Ovary (tissue), 9 donors: ENCODE results near the gene GABRB3. TPM values are rescaled to one million over a fixed set of nuclear protein-coding genes. Genes with fewer than 3 reads are reported as not detected.
"Not testable (repeated sequence)": the region's sequence is repeated elsewhere in the genome, so short reads cannot be mapped to it uniquely, and the experiment has no call there.

Experiments
- DNase-seq, 5 donors: peaks; one replicate each; pipeline ENCODE4 v3.0.0-alpha.2; 2019 to 2020
- H3K27ac ChIP-seq, 2 donors: fragments of 200-600 bp; one replicate each; pipeline versions ENCODE4 v1.5.1 to v1.8.0; 2019 to 2022
- H3K27me3 ChIP-seq: fragments of 200-600 bp; one replicate; pipeline ENCODE4 v1.8.0; 2022
- H3K36me3 ChIP-seq: fragments of 200-600 bp; sonication (generic); one replicate; pipeline ENCODE4 v1.5.1; 2019
- H3K4me1 ChIP-seq: one replicate; pipeline ENCODE4 v1.8.1; 2013; ENCODE audit warnings: mild to moderate bottlenecking, moderate library complexity; ENCODE audit not compliant: insufficient read depth
- H3K4me3 ChIP-seq: fragments of 200-600 bp; sonication (generic); one replicate; pipeline ENCODE4 v1.5.1; 2017
- H3K9me3 ChIP-seq, 2 donors: fragments of 200-600 bp in 1 of 2; sonication (generic) in 1 of 2; one replicate each; pipeline versions ENCODE4 v1.5.1 to v1.8.1; 2013 to 2019; ENCODE audit warnings: mild to moderate bottlenecking in 1 of 2, moderate library complexity in 1 of 2
- EP300 ChIP-seq: sonication (generic); formaldehyde crosslinking; IDR thresholded peaks from one replicate; pipeline ENCODE4 v1.6.1; 2017; ENCODE audit warnings: antibody characterized with exemption
- POLR2A ChIP-seq: fragments of 450-650 bp; IDR thresholded peaks from one replicate; pipeline ENCODE4 v1.6.1; 2017; ENCODE audit warnings: antibody characterized with exemption, mild to moderate bottlenecking, moderate library complexity
- WGBS, 3 donors: extraction: QIAGEN DNeasy Blood & Tissue Kit in 1 of 3; methylation state at CpG; one replicate each; pipeline versions ENCODE4 v1.1.5 to v1.1.7; 2013 to 2017; 5-methylcytosine and 5-hydroxymethylcytosine counted together
- intact Hi-C, 4 donors: fragments of 100-400 bp; cut with DNase I; formaldehyde crosslinking; loops; one replicate each; pipeline versions ENCODE4 v1.11.0 to v1.15.1; 2022 to 2023
- polyA plus RNA-seq, 2 donors: library from polyadenylated mRNA; stranded (reverse); fragments of 200-250 nt in 1 of 2; fragments of 350-450 nt in 1 of 2; fragmentation: Illumina TruSeq in 1 of 2; extraction: RNeasy Lipid Tissue Mini Kit (QIAGEN cat#74804) in 1 of 2; gene quantifications; one replicate each; pipeline ENCODE4 v1.2.3, GENCODE V29; 2013 to 2014
- total RNA-seq, 7 donors: library from RNA; depleted of rRNA in 2 of 7; stranded (reverse); fragments of >200 nt in 2 of 7; fragmentation: NEBNext Ultra II Directional in 3 of 7; extraction: Animal tissue kit (Norgen Biotek cat#: 25700) in 3 of 7; gene quantifications; one replicate each; pipeline versions ENCODE4 v1.1.0 to v1.2.4, GENCODE V29; 2016 to 2023
- TF ChIP-seq, protein P1 (sequence below), 3 donors: fragments of 450-650 bp in 2 of 3; fragments of 200-600 bp in 1 of 3; IDR thresholded peaks; one replicate each; pipeline versions ENCODE4 v1.5.1 to v1.8.0; 2016 to 2022; ENCODE audit warnings: antibody characterized with exemption in 3 of 3, mild to moderate bottlenecking in 1 of 3
- donor health status: DM: no; HTN: no; CAD: no; lungs with moderate emphysema.
- donor health status: DM: no; HTN: no; CAD: no.
- donor health status: Bipolar disorder and iron deficiency.
- donor health status: DM: yes; HTN: yes; CAD: no.
- donor health status: DM: no; HTN: no; CAD: no.
- donor health status: DM: yes; HTN: yes; CAD: no.

Gene GABRB3
- total and polyA plus RNA-seq, 9 donors: 0.60 to 6.7 (median 3.0) TPM

DNA sequence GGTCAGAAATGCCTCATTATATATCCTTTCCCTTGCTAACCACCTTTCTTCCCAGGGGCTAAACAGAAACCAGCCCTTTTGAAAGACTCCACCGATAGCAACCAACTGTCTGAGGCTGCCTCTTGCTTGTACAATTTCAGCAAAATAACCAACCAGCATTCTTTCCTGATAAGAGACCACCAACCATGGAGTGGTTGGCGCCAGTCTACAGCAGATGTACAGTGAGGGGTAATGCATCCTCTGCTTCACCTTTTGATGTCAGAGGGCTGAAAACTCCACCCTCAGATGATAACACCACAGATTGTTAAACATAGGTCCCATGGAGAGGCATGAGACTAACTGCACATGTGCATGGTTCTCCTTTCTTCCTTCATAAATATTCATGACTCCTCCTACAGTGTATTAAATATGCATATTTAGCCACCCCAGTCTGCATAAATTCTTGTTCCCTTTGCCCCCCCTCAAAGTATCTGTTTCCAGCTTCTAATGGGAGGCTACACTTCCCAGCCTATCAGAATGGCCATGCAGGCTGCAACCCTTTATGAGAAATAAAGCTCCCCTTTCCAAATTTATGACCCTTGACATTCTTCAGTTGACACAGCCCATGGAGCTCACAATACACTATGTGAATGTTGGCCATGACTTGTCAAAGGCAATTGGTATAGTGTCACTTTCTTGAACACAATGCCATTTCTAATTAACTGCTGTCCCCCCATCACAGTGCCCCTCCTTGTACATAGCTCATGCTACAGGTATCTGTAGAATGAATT, 48.3 kb downstream of the GABRB3 start:
- intact Hi-C loops: no loop called here
- Histone ChIP-seq H3K36me3 (no peaks in the 10 kb centered on the region), H3K9me3 (no peaks in the 10 kb centered on the region), H3K27me3 (no peaks in the 10 kb centered on the region), H3K4me1 (no peaks in the 10 kb centered on the region), H3K4me3 (no peak overlapping the region), H3K27ac (no peak overlapping the region)
- TF ChIP-seq EP300 (no peak), POLR2A (no peak)
- TF ChIP-seq, protein P1, sequence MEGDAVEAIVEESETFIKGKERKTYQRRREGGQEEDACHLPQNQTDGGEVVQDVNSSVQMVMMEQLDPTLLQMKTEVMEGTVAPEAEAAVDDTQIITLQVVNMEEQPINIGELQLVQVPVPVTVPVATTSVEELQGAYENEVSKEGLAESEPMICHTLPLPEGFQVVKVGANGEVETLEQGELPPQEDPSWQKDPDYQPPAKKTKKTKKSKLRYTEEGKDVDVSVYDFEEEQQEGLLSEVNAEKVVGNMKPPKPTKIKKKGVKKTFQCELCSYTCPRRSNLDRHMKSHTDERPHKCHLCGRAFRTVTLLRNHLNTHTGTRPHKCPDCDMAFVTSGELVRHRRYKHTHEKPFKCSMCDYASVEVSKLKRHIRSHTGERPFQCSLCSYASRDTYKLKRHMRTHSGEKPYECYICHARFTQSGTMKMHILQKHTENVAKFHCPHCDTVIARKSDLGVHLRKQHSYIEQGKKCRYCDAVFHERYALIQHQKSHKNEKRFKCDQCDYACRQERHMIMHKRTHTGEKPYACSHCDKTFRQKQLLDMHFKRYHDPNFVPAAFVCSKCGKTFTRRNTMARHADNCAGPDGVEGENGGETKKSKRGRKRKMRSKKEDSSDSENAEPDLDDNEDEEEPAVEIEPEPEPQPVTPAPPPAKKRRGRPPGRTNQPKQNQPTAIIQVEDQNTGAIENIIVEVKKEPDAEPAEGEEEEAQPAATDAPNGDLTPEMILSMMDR (IDR thresholded peaks at IDR 0.05): no peak
- 67 to 69% (median 69%) methylated on average over 2 of the region's 2 CpGs for WGBS, 3 donors
- DNase-seq: no peak

DNA sequence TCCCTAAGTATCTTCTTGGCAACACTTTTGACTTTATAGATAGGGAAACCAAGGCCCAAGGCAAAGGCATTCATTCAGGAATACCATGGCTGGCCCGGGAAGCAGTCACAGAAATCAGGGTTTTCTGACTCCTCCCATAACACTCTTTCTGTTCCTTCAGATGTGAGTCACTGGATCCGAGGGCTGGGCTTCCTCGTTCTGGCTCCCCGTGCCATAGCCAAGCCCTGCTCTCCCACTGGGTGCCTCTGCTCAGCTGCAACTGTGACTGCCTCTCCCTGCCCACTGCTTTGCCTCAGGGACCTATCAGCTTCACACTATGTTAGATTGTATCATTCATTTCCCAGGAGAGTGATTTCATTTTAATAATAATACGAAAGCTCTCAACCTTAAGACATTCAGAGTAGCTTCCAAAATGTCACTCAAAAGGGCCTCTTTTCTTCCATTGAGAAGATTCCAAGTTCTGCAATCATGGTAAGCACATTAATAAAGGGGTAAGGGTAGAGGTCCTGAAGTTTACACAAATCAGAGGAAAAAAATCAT, 50.2 kb downstream of the GABRB3 start:
- no peaks in the 10 kb centered on the region for H3K4me1 ChIP-seq
- no peaks in the 10 kb centered on the region for H3K36me3 ChIP-seq
- 46 to 55% (median 50%) methylated on average over 5 of the region's 5 CpGs for WGBS, 3 donors
- TF ChIP-seq EP300: no peak
- TF ChIP-seq, protein P1 (IDR thresholded peaks at IDR 0.05): no peak
- TF ChIP-seq POLR2A: no peak
- no peak overlapping the region for H3K27ac ChIP-seq
- intact Hi-C loops: no loop called here
- no peaks in the 10 kb centered on the region for H3K9me3 ChIP-seq
- H3K27me3 ChIP-seq: no peaks in the 10 kb centered on the region
- H3K4me3 ChIP-seq: no peak overlapping the region
- no peak for DNase-seq

DNA sequence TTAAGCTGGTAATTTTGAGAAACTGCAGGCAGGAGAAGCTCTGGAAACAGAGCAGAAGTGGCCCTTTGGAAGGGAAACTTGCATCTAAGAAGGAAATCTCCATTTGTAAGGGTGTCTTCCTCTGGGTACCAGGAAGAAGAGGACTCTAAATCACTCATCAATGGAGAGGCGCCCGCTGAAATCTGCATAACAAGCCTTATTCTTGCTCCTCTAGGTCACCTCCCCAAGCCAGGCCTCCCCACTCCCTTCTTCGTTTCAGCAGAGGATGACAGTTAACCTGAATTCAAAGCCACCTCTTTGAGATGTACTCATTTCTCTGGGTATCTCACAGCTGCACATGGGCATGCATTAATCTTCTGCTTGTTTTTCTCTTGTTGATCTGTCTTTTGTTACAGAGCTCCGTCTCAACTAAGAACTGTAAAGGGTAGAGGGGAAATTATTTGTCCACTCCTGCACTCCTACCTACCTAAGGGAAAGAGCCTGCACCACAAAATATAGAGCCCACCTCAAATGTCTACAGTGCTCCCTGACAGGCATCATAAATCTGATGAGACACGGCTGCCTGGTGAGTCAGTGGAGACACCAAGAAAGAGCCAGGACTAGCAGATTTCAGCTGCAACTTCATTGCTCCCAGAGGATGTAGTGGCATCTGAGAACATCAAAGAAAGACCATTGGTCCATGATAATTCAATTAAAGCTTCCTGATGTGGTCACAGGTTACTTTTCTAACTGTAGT, 51.5 kb downstream of the GABRB3 start:
- Histone ChIP-seq H3K4me3 (no peak overlapping the region), H3K27ac (no peak overlapping the region), H3K36me3 (no peaks in the 10 kb centered on the region), H3K4me1 (no peaks in the 10 kb centered on the region), H3K9me3 (no peaks in the 10 kb centered on the region), H3K27me3 (no peaks in the 10 kb centered on the region)
- 14 to 22% (median 17%) methylated on average over 5 of the region's 5 CpGs for WGBS, 3 donors
- intact Hi-C loops: no loop called here
- no peak for DNase-seq
- TF ChIP-seq, protein P1 (IDR thresholded peaks at IDR 0.05): no peak
- no peak for TF ChIP-seq POLR2A
- TF ChIP-seq EP300: no peak

DNA sequence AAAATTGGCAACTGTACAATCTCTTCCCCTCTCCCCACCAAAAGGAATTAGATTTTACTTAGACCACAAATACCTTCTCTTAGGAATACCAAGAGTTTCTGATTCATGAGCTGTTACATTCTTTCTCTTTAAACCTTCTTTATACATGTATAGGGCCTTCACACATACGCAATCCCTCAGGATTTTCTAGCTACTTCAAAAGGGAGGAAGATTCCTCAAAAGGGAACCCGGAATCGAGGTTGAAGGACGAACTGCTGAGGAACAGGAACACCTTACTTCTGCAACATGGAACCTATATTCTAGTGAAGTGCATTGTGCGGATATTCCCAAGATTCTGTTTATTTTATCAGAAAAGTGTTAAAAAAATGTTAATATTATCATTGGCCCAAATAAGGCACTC, 52.3 kb downstream of the GABRB3 start:
- no peaks in the 10 kb centered on the region for H3K27me3 ChIP-seq
- H3K36me3 ChIP-seq: no peaks in the 10 kb centered on the region
- intact Hi-C loops: no loop called here
- H3K4me3 ChIP-seq: no peak overlapping the region
- no peak for DNase-seq
- TF ChIP-seq EP300: no peak
- no peak for TF ChIP-seq POLR2A
- TF ChIP-seq, protein P1 (IDR thresholded peaks at IDR 0.05): no peak
- WGBS, 3 donors: 29 to 34% (median 33%) methylated on average over 5 of the region's 5 CpGs
- no peak overlapping the region for H3K27ac ChIP-seq
- H3K9me3 ChIP-seq: no peaks in the 10 kb centered on the region
- H3K4me1 ChIP-seq: no peaks in the 10 kb centered on the region

DNA sequence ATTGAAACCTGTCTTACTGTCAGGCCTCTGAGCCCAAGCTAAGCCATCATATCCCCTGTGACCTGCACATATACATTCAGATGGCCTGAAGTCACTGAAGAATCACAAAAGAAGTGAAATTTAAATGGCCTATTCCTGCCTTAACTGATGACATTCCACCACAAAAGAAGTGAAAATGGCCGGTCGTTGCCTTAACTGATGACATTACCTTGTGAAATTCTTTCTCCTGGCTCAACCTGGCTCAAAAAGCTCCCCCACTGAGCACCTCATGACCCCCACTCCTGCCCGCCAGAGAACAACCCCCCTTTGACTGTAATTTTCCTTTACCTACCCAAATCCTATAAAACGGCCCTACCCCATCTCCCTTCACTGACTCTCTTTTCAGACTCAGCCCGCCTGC, 53.0 kb downstream of the GABRB3 start:
- H3K27me3 ChIP-seq, H3K36me3 ChIP-seq, H3K4me1 ChIP-seq, H3K9me3 ChIP-seq, intact Hi-C loops, DNase-seq, H3K4me3 ChIP-seq, H3K27ac ChIP-seq: not testable (repeated sequence)
- 31 to 40% (median 36%) methylated on average over 5 of the region's 5 CpGs for WGBS, 3 donors
